PFSK-1 (cell line): ENCODE results near the gene BANF2.

Experiments used
- FOXP2 ChIP-seq: optimal IDR thresholded peaks from 2 replicates; pipeline ENCODE3; 2011; ENCODE audit warnings: borderline replicate concordance, control low read depth, inconsistent platforms; ENCODE audit not compliant: insufficient read depth; ENCODE audit errors: extremely low read length, extremely low read depth
- POLR2AphosphoS5 ChIP-seq: IDR thresholded peaks from 2 replicates; pipeline ENCODE4 v1.6.1; 2012; ENCODE audit warnings: low read depth, mild to moderate bottlenecking, control low read depth, low read length, moderate library complexity
- SIN3A ChIP-seq: IDR thresholded peaks from 2 replicates; pipeline ENCODE4 v1.6.1; 2012; ENCODE audit warnings: mild to moderate bottlenecking, low read length, moderate library complexity, borderline replicate concordance; ENCODE audit not compliant: insufficient read depth
- TAF1 ChIP-seq: IDR thresholded peaks from 2 replicates; pipeline ENCODE4 v1.6.1; 2012; ENCODE audit warnings: low read length, control low read depth, borderline replicate concordance; ENCODE audit not compliant: insufficient read depth
- TF ChIP-seq, protein P1 (sequence below), 2 experiments: IDR thresholded peaks; 2 replicates each; pipeline versions ENCODE4 v1.6.1 to v1.8.0; 2011 to 2012; ENCODE audit warnings: low read depth in 2 of 2, low read length in 2 of 2, control low read depth in 1 of 2, inconsistent platforms in 1 of 2, mild to moderate bottlenecking in 1 of 2, moderate library complexity in 1 of 2; ENCODE audit not compliant: insufficient read depth in 1 of 2

BANF2 gene

DNA sequence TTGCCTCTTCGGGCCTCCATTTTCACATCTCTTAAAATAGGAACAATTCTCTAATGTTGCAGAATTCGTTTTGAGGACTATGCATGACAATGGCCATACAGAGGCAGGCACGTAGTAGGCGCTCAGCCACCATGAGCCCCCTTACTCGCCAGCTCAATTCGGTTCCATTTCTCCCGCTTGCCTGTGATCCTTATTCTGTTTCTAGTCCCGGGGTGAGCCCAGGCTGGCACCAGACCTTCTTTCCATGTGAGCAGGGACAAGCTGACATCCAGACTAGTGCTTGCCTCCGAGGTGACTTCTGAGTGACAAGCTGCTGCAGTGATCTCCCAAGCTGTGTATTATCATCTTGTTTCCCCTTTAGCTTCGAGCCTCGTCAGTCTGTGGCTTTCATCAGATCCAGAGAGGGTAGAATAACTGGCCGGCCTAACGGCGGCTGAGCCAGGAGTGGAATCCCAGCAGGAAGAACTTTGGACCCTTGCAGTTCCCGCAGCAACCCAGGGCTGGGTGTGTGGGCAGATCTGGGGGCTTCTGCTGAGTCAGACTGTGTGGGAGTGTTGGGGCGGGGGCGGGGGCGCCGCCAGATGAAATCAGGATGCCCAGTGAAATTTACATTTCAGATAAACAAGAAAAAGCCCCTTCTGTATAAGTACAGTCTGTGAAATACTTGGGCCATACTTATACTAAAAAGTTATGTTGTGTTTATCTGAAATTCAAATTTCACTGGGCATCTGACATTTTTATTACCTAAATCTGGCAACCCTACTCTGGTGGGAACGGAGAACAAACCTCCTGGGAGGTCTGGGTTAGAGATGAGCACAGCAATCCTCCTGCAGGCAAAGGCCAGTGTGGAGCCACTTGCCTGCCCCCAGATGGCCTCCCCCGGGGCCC is 10.9 kb downstream of the BANF2 start:
- no peak for TF ChIP-seq FOXP2
- TF ChIP-seq, protein P1, sequence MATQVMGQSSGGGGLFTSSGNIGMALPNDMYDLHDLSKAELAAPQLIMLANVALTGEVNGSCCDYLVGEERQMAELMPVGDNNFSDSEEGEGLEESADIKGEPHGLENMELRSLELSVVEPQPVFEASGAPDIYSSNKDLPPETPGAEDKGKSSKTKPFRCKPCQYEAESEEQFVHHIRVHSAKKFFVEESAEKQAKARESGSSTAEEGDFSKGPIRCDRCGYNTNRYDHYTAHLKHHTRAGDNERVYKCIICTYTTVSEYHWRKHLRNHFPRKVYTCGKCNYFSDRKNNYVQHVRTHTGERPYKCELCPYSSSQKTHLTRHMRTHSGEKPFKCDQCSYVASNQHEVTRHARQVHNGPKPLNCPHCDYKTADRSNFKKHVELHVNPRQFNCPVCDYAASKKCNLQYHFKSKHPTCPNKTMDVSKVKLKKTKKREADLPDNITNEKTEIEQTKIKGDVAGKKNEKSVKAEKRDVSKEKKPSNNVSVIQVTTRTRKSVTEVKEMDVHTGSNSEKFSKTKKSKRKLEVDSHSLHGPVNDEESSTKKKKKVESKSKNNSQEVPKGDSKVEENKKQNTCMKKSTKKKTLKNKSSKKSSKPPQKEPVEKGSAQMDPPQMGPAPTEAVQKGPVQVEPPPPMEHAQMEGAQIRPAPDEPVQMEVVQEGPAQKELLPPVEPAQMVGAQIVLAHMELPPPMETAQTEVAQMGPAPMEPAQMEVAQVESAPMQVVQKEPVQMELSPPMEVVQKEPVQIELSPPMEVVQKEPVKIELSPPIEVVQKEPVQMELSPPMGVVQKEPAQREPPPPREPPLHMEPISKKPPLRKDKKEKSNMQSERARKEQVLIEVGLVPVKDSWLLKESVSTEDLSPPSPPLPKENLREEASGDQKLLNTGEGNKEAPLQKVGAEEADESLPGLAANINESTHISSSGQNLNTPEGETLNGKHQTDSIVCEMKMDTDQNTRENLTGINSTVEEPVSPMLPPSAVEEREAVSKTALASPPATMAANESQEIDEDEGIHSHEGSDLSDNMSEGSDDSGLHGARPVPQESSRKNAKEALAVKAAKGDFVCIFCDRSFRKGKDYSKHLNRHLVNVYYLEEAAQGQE (IDR thresholded peaks at IDR 0.05; ENCODE audit: insufficient read depth in 1 of 2, low read depth in 2 of 2, low read length in 2 of 2), result no peak
- no peak for TF ChIP-seq SIN3A
- TF ChIP-seq TAF1, result no peak
- no peak for TF ChIP-seq POLR2AphosphoS5

DNA sequence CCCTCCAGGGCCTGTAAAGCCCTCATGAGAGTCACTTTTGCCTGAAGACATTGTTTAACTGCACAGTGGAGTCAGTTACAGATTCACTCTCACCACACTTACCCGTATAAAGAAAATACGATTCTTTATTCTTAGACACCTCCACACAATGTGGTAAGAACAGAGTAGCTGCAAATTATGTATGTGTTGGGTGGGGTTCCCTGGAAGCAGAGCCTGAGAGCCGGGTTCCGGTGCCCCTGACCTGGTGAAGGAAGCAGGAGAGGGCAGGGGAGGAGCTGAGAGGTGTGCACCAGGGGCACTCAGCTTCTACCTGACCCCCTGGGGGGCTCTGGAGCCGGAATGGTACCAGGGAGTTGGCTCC is 11.5 kb downstream of the BANF2 start:
- TF ChIP-seq POLR2AphosphoS5 (no peak), SIN3A (no peak), FOXP2 (no peak), TAF1 (no peak)
- TF ChIP-seq, protein P1 (IDR thresholded peaks at IDR 0.05; ENCODE audit: insufficient read depth in 1 of 2, low read depth in 2 of 2, low read length in 2 of 2), result no peak

DNA sequence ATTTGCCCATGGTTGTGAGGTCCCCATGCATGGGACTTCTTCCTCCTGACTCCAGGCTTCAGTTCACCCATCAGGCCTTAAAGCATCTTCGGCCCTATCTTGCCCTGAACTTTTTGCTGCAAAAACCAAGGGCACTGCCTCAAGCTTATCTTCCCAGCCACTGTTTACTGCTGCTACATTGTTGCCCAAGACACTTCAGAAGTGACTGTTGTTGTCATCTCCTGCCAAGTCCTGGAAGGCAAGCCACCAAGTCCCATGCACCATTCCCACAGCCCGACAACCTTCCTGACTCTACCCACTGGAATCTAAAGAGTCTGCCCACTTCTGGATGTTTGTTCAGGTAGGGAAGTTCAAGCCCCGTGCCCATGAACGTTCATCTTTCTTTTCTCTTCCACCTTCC is 12.4 kb downstream of the BANF2 start:
- TF ChIP-seq, protein P1 (IDR thresholded peaks at IDR 0.05; ENCODE audit: insufficient read depth in 1 of 2, low read depth in 2 of 2, low read length in 2 of 2), result no peak
- TF ChIP-seq SIN3A (no peak), FOXP2 (no peak), TAF1 (no peak), POLR2AphosphoS5 (no peak)

DNA sequence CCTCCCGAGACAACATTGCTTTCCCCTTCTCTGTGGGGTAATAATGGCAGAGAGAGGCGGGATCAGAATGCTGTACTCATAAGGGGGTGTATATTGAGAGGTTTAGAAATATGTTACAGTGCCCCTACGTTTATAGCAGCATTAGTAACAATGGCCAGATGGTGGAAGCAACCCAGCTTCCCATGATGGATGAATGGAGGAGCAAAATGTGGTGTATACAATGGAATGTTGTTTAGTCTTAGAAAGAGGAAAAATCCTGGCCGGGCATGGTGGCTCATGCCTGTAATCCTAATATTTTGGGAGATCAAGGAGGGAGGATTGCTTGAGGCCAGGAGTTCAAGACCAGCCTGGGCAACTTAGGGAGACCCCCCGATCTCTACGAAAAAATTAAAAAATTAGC is 12.9 kb downstream of the BANF2 start:
- no peak for TF ChIP-seq SIN3A
- no peak for TF ChIP-seq TAF1
- TF ChIP-seq FOXP2, result no peak
- TF ChIP-seq, protein P1 (IDR thresholded peaks at IDR 0.05; ENCODE audit: insufficient read depth in 1 of 2, low read depth in 2 of 2, low read length in 2 of 2), result no peak
- TF ChIP-seq POLR2AphosphoS5, result no peak

DNA sequence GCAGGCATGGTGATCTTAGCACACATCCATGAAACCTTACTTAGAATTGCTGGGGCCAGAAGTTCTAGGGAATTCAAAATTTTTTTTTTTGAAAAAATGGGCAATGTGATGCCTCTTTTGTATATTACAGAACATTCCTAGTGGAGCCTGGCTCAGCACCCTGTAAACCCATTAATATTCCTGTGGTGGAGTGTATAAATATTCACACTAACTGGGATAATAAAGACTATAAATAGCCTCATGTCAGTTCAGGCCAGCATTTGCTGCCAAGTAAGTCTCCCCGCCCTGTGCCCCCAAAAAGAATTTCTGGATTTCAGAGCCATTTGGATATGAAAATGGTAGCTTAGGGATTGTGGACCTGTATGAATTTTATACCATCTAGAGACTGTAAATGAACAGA is 14.8 kb downstream of the BANF2 start:
- no peak for TF ChIP-seq TAF1
- no peak for TF ChIP-seq FOXP2
- TF ChIP-seq POLR2AphosphoS5, result no peak
- TF ChIP-seq, protein P1 (IDR thresholded peaks at IDR 0.05; ENCODE audit: insufficient read depth in 1 of 2, low read depth in 2 of 2, low read length in 2 of 2), result no peak
- no peak for TF ChIP-seq SIN3A
